Measurements from ENCODE around the gene MAD1L1. TPM values are rescaled to one million over a fixed set of nuclear protein-coding genes. Genes with fewer than 3 reads are reported as not detected.

The MAD1L1 gene
- polyA plus RNA-seq, 1 donor: 21.2 TPM

DNA sequence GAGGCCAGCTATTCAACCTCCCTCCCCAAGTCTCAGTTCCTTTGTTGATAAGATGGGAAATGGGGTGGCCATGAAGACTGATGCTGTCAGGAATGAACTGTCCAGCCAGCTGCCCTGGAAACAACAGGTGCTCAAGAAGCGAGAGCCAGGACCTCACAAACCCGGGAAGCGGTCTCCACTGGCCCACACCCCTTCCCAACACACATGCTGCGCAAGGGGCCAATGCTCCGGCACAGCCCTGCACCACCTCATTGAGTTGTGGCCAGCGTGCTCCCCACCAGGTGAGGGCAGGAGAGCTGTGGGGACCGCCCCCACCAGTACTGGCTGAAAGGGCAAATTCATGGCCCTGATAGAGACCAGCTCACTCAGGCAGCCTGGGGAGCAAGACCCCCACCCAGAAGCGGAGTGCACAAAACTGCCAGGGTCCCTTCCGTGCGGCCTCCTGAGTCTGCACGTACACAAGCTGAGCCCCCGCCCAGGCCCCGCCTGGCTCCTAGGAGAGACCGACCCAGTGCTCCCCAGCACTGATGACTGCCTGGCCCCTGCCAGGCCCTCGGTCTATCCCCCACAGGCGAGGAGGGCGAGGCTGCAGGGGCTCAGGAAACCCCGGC lies 216.6 kb downstream of the MAD1L1 start:
- DNase-seq (ENCODE audit: low read depth): no peak

DNA sequence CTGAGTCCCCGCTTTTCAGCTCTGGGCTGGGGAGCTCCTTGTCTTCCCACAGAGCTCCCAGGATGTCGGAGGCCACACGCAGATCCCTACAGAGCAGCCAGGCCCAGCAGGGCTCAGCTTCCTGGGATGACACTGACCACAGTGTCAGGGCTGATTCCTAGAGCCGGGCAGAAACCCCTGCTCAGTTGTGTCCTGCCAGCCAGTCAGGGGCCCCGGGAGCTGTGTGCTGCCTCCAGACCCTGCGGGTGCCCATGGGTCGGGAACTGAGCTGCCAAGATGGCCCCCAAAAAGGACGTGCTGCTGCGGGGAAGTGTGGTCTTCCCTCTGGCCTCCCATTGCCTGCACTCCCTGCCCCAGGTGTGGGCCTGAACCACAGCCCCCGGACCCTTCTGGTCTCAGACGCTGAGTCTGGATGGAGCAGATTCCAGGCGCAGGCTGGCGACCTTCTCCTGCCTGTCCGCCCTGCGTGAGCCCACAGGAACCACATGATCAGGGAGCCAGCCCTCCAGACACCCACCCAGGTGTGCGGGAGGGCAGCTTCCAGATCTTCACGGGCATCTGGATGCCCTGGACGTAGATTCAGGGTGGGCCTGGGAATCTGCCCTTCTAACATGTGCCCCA lies 217.4 kb downstream of the MAD1L1 start:
- no peak for DNase-seq (ENCODE audit: low read depth)

DNA sequence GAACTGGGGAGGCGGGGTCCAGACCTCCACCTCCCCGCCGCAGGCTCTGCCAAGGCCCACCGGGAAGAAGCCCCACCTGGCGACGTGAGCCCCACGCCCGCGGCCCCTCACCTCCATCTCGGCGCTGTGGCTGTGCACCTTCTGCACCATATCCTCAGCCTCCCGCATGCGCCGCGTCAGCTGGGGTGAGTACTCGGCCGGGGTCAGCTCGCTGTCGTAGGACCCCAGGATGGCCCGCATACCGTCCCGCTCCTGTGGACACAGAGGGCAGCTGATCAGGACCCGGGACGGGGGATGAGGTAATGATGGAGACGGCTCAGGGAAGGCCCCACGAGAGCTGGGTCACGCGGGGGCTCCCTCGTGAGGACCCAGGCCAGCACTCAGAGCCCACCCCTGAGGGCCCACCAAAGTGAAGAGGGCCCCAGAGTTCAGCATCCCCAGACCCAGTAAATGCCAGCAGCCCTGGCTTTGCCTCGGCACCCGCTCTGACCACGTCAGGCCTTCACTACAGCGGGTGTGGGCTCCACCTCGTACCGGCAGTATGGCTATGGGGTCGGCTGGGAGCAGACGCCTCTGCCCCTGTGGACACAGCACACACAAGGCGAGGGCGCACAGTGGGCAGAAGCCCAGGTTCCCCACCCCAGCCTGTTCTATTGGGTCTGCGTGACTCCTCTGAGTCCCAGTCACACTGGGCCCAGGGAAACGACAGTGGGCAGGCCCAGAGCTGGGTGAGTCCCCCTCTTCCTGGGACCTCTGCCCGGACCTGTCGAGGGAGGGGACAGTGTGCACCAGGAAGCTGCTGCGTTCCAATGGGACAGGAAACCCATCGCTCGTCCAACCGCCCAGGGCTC lies 218.1 kb downstream of the MAD1L1 start:
- no peak for DNase-seq (ENCODE audit: low read depth)

DNA sequence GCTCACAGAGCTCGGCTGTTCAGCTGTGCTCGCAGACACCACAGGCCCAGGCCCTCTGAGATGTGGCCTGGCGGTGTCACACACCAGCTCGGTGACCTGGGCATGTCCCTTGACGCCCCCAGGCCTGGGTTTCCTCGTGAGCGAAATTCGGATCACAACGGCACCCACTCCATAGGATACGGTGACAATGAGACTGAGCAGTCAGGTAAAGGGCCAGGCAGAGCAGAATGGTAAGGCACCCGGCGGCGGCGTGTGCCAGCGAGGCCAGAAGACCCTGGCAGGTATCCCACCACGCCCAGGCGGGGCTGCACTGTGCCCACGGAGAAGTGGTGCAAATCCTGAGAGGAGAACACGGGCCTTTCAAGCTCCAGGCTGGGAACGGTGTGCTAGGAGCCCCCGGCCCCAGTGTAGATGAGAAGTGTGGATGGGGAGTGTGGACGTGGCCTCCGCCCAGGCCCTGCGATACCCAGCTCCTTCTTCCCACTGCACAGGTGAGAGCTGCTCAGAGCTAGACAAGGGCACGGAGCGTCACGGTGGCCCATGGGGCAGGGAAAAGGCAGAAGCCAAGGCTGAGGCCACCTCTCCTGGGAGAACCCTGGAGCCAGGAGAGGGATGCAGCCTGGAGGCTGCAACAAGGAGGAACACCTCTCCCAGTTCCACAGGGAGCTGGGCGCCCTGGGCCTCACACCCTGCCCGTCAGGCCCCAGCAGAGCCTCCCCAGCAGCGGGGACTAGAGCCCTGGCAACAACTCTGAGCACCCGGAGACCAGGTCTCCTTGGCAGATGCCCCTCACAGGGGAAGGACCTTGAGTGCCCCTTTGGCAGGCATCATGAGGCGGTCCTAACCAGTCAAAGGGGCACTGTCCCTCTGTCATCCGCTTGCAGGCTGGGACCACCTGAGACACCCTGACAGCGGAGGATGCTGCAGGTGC lies 219.1 kb downstream of the MAD1L1 start:
- no peak for DNase-seq (ENCODE audit: low read depth)

DNA sequence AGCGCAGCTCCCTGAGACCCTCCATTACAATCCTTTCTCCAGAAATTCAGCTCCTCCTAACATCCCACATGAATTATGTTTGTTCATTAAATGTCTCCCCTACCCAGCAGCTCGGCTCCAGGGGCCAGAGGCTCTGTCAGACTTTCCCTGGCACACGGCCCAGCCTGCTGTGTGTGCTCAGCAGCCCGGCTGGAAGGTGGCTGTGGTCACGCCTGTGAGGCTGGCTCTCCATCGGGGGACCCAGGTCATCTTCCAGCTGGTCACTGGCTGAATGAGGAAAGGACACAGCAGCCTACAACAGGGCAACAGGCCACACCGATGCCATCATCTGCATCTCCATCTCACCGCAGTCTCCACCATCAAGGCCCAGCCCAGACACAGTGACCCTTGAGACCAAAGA lies 219.8 kb downstream of the MAD1L1 start:
- DNase-seq (ENCODE audit: low read depth): no peak

GRCh38 chr7:2012044-2012900 lies 220.5 kb downstream of the MAD1L1 start:
- DNase-seq (ENCODE audit: low read depth): no peak

DNA sequence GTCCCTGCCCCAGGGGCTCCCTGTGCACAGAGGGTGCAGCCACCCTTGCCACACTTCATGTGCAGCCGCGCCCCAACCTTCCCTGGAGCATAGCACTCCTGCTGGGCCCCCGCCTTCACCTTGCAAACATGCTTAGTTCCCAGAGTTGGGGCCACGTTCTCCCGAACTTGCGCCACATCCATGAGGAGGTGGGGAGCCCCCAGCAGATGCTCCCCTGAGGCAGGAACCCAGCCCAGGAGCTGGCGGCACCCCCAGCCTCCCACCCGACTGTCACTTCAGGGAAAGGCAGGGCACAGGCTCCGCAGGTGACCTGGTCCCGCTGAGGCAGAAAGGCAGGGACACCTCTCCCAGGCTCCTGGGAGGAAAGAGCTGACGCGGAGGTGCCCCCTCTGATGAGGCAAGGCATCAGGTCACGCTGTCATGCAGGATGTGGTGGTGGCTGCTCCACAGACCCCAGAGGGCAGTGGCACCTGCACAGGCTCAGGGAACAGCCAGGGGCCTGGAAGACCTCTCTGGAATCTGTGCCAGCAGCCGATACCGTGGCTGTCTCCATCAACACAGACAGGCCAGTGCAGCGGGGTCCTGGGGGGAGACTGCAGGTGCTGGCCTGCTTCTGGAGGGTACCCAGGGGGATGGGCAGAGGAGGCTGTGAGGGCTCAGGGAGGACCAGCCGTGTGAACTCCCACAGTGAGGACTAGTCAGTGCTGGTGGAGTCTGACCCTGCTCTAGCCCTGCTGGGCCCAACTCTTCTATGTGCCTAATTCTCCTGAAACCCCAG lies 221.3 kb downstream of the MAD1L1 start:
- no peak for DNase-seq (ENCODE audit: low read depth)

DNA sequence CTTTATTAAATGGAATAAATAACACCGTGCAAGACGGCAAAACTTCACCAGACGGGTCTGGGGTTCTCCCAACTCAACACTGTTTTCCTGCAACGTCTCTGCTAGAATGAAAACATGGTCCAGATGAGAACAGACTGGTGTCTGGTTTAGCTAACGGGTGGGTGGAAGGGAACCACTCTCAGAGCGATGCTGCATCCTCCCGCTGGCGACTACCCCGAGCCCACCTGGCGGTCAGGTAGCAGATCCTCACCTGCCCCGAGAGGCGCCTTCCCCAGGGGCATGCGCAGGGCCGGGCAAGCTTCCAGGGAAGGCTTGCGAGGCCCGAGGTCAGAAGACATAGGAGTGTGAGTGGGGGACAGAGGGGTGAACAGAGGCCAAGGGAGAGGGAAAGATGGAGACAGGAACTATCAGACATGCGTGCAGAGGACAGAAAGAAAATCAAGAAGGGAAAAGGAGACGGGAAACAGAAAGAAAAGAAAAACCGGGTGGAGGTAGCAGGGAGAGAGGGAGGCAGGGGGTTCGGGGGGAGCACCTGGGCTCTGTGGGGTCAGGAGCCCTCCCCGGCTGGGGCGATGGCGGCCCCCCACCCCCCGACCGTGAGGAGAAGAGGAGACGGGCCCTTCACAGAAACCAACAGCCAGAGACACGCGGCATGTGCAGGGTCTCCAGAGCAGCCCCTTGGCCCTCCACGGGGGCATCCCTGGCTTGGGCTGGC lies 222.0 kb downstream of the MAD1L1 start:
- no peak for DNase-seq (ENCODE audit: low read depth)

- DNase-seq (ENCODE audit: low read depth): no peak
Measured at GRCh38 chr7:2010101-2010500, 222.6 kb downstream of the MAD1L1 start.

- DNase-seq (ENCODE audit: low read depth): no peak
Measured at GRCh38 chr7:2009541-2010001, 223.2 kb downstream of the MAD1L1 start.

DNA sequence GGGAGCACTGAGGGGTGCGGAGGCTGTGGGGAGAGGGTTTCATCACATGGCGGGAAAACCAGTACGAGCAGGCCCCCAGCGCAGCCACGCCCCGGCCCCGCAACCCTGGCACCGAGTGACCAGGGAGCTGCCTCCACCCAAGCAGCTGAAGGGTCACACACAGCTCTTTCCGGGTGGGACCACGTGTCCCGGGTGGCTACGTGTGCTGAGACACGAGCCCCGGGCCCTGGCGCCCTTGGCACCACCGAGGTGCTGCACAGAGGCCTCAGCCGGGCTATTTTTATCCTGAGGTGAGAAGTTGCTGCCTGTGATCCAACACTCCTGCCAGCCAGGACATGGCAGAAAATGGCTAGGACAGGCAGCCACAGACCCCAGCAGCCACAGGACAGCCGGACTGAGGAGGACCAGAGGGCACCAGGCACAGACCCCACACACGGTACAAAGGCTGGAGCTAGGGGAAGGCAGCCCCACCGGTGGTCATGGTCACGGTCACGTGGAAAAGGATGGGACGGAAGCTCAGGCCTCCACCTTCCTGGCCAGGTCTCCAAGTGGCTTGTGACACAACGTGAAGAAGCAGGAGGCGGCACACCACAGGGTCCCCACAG lies 223.7 kb downstream of the MAD1L1 start:
- no peak for DNase-seq (ENCODE audit: low read depth)

GRCh38 chr7:2008101-2008935 lies 224.4 kb downstream of the MAD1L1 start:
- DNase-seq (ENCODE audit: low read depth): no peak

DNA sequence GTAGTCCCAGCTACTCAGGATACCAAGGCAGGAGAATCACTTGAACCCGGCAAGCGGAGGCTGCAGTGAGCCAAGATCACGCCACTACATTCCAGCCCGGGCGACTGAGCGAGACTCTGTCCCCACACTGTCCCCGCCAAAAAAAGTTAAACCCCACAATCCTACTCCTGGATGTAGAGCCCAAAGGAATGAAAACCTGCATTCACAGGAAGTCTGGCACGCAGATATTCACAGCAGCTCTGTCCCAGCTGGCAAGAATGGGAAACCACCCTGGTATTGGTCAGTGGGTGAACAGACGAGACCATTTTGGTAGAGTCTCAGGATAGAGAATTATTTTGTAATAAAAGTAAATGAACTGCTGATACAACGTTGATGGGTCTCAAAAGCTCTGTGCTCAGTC lies 225.2 kb downstream of the MAD1L1 start:
- no peak for DNase-seq (ENCODE audit: low read depth)

GRCh38 chr7:2006921-2007381 lies 225.8 kb downstream of the MAD1L1 start:
- no peak for DNase-seq (ENCODE audit: low read depth)

DNA sequence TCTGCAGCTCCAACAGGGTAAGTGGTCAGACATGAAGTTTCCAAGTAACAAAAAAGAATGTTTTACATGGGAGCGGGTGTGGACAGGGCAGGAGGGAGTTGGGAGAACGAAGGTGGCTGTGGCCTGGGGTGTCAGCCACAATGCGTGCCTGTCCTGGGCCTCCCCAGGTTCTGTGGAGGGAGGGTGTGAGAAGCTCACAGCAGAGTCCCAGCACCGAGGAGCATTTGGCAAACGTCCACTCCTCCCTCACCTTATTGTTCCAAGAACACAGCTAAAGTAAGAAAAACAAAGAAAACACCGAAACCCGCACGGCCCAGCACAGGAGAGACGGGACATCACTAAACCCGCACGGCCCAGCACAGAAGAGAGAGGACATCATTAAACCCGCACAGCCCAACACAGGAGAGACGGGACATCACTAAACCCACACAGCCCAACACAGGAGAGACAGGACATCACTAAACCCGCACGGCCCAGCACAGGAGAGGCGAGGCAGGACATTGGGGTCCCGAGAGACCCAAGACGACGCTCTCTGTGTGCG lies 226.4 kb downstream of the MAD1L1 start:
- DNase-seq (ENCODE audit: low read depth): no peak

- DNase-seq (ENCODE audit: low read depth): no peak
Measured at GRCh38 chr7:2005786-2006185, 227.0 kb downstream of the MAD1L1 start.
